ENCODE data around the gene RARG. TPM values are rescaled to one million over a fixed set of nuclear protein-coding genes. Genes with fewer than 3 reads are reported as not detected.

Gene RARG
- total RNA-seq, 2 experiments from 2014 or later = 29.4 to 38.8 TPM

GRCh38 chr12:53196486-53196885 is 35.5 kb downstream of the RARG start:
- H3K9me3 Mint-ChIP-seq (ENCODE audit: low read depth) = no peaks in the 10 kb centered on the region
- no peaks in the 10 kb centered on the region for H3K27me3 Mint-ChIP-seq
- peaks cover 82% of the 10 kb centered on the region for H3K36me3 Mint-ChIP-seq
- peak overlapping the region; percentile 37 for H3K27ac Mint-ChIP-seq
- H3K4me3 Mint-ChIP-seq = no peak overlapping the region
- ATAC-seq (no peak), DNase-seq (no peak)
- H3K4me1 Mint-ChIP-seq = peaks cover 56% of the 10 kb centered on the region
- CTCF ChIA-PET = interaction anchor here (1.4 to 2.4 kb wide), 4 partner anchors 10 to 21 kb away, joined by 3 to 11 read pairs (median 6); partner anchors contain the start of gene ITGB7

DNA sequence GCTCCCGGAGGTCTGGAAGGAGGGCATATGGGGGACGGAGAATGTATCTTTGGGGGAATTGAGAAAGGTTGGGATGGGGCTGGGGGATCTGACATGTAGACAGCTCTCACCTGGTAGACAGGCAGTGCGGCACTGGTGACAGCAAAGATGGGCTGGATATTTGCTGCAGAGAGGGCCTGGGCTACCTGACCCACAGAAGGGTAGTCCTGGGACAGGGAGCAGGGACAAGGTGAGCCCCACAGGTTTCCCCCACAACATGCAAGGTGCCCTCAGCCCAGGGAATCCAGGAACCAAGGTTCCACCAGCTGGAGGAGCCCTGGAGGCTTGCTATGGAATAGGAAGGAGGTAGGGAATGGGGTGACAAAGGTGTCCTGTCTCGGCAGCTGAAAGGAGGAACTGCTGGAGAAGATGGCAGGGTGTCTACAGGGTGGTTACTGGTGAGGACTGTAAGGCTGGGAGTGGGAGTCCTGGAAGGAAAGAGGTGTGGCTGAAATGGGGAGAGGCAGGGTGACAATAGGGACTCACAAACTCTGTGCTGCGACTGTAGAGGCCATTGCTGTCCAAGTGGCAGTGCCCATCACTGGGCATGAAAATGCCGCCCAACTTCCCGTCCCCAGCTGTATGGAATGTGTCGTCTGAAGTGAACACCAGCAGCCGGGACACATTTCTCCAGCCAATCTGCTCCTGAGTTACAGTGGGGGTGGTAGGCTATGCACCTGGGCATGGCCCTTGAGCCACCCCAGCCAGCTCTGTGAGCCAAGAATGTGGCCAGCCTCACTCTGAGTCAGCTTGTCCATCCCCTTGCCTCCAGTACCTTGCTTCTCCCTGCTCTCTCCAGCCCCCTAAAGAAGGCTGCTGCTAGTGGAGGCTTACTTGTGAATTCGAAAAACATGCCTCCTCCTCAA is 36.2 kb downstream of the RARG start:
- H3K4me3 Mint-ChIP-seq = no peak overlapping the region
- H3K4me1 Mint-ChIP-seq = peaks cover 56% of the 10 kb centered on the region
- H3K36me3 Mint-ChIP-seq = peaks cover 84% of the 10 kb centered on the region
- DNase-seq (no peak), ATAC-seq (no peak)
- CTCF ChIA-PET = interaction anchor here (1.0 to 2.4 kb wide), 9 partner anchors 9 to 126 kb away, joined by 3 to 11 read pairs (median 7); partner anchors contain the start of genes AAAS, CSAD, ITGB7 and MYG1
- H3K27ac Mint-ChIP-seq = peak overlapping the region; percentile 34
- H3K9me3 Mint-ChIP-seq (ENCODE audit: low read depth) = no peaks in the 10 kb centered on the region
- no peaks in the 10 kb centered on the region for H3K27me3 Mint-ChIP-seq

- CTCF ChIA-PET = interaction anchor here (0.6 to 2.4 kb wide), 9 partner anchors 8 to 126 kb away, joined by 3 to 11 read pairs (median 7); partner anchors contain the start of genes AAAS, CSAD, MYG1 and PFDN5
- Mint-ChIP-seq H3K27me3 (no peaks in the 10 kb centered on the region), H3K36me3 (peaks cover 83% of the 10 kb centered on the region), H3K27ac (peak overlapping the region; percentile 34), H3K4me3 (no peak overlapping the region), H3K4me1 (peaks cover 53% of the 10 kb centered on the region), H3K9me3 (ENCODE audit: low read depth) (no peaks in the 10 kb centered on the region)
- DNase-seq (no peak), ATAC-seq (no peak)
Observed at GRCh38 chr12:53194973-53195372, 37.0 kb downstream of the RARG start.

GRCh38 chr12:53193985-53194716 is 37.9 kb downstream of the RARG start:
- ATAC-seq = no peak
- Mint-ChIP-seq H3K27me3 (no peaks in the 10 kb centered on the region), H3K4me1 (peaks cover 47% of the 10 kb centered on the region), H3K27ac (peak overlapping the region; percentile 36), H3K4me3 (no peak overlapping the region), H3K36me3 (peaks cover 80% of the 10 kb centered on the region), H3K9me3 (ENCODE audit: low read depth) (no peaks in the 10 kb centered on the region)
- CTCF ChIA-PET = interaction anchor here (0.6 to 2.4 kb wide), 9 partner anchors 7 to 127 kb away, joined by 3 to 11 read pairs (median 7); partner anchors contain the start of genes AAAS, CSAD, MYG1 and PFDN5
- no peak for DNase-seq

GRCh38 chr12:53193040-53193439 is 39.0 kb downstream of the RARG start:
- Mint-ChIP-seq H3K9me3 (ENCODE audit: low read depth) (no peaks in the 10 kb centered on the region), H3K4me3 (no peak overlapping the region), H3K27ac (no peak overlapping the region), H3K27me3 (no peaks in the 10 kb centered on the region), H3K36me3 (peaks cover 75% of the 10 kb centered on the region), H3K4me1 (peaks cover 36% of the 10 kb centered on the region)
- CTCF ChIA-PET = interaction anchor here (7.8 kb wide), 1 partner anchor 11 kb away, joined by 67 read pairs; the partner anchor contains the start of gene ITGB7
- ATAC-seq = no peak
- no peak for DNase-seq

- peaks cover 72% of the 10 kb centered on the region for H3K36me3 Mint-ChIP-seq
- ATAC-seq = no peak
Observed at GRCh38 chr12:53192531-53193021, 39.4 kb downstream of the RARG start.

DNA sequence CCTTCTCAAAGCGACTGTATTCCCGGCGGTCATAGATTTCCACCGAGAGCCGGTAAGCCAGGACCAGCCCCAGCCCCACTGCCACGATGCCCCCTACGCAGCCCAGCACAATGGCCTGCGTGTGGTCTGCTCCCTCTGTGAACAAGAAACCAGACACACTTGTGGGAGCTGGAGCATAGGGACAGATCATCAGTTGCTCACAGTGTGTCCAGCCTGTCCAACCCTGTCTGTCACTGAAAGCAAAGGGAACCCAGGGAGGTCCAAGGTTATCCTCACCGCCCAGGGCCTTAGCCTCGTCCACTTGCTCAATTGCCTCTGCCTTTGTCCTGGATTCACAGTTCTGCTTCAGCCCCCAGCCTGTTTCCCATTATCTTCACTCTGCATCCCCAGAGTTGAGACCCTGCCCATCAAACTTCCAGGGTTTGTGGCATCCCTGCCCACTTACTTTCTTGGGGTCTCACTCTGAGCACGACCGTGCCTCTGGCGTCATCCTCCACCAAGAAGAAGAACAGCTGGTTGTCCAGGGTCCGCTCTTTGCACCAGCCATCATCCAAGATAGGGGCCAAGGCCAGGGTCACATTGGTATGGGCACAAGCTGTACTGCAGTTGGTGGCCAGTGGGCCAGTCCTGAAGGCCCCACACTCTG is 40.0 kb downstream of the RARG start:
- Mint-ChIP-seq H3K27ac (no peak overlapping the region), H3K4me1 (peaks cover 32% of the 10 kb centered on the region), H3K9me3 (ENCODE audit: low read depth) (no peaks in the 10 kb centered on the region), H3K4me3 (no peak overlapping the region), H3K36me3 (peaks cover 72% of the 10 kb centered on the region), H3K27me3 (no peaks in the 10 kb centered on the region)
- no peak for DNase-seq
- no peak for ATAC-seq
- CTCF ChIA-PET = interaction anchor here (6.1 to 7.8 kb wide), 2 partner anchors 12 to 31 kb away, joined by 44 to 67 read pairs; partner anchors contain the start of gene ITGB7

More at GRCh38 chr12:53192531-53193021, 39.4 kb downstream of the RARG start:
- Mint-ChIP-seq H3K4me3 (no peak overlapping the region), H3K4me1 (peaks cover 34% of the 10 kb centered on the region), H3K27ac (no peak overlapping the region), H3K9me3 (ENCODE audit: low read depth) (no peaks in the 10 kb centered on the region), H3K27me3 (no peaks in the 10 kb centered on the region)
- no peak for DNase-seq
- CTCF ChIA-PET = interaction anchor here (7.8 kb wide), 1 partner anchor 11 kb away, joined by 67 read pairs; the partner anchor contains the start of gene ITGB7

GRCh38 chr12:53191096-53191884 is 40.7 kb downstream of the RARG start:
- H3K4me3 Mint-ChIP-seq = no peak overlapping the region
- H3K9me3 Mint-ChIP-seq (ENCODE audit: low read depth) = no peaks in the 10 kb centered on the region
- ATAC-seq = no peak
- no peak for DNase-seq
- H3K4me1 Mint-ChIP-seq = peaks cover 26% of the 10 kb centered on the region
- peaks cover 71% of the 10 kb centered on the region for H3K36me3 Mint-ChIP-seq
- no peaks in the 10 kb centered on the region for H3K27me3 Mint-ChIP-seq
- H3K27ac Mint-ChIP-seq = peak overlapping the region; percentile 20
- CTCF ChIA-PET = interaction anchor here (2.0 to 7.8 kb wide), 3 partner anchors 10 to 31 kb away, joined by 9 to 67 read pairs (median 44); partner anchors contain the start of genes CSAD, ITGB7 and ZNF740

GRCh38 chr12:53190108-53190729 is 41.8 kb downstream of the RARG start:
- H3K27me3 Mint-ChIP-seq = no peaks in the 10 kb centered on the region
- H3K36me3 Mint-ChIP-seq = peaks cover 69% of the 10 kb centered on the region
- H3K9me3 Mint-ChIP-seq (ENCODE audit: low read depth) = no peaks in the 10 kb centered on the region
- no peak overlapping the region for H3K4me3 Mint-ChIP-seq
- peak; percentile 59 for DNase-seq
- peaks cover 21% of the 10 kb centered on the region for H3K4me1 Mint-ChIP-seq
- peak; percentile 79 for ATAC-seq
- CTCF ChIA-PET = interaction anchor here (0.7 to 7.8 kb wide), 10 partner anchors 9 to 136 kb away, joined by 3 to 67 read pairs (median 4); partner anchors contain the start of genes AAAS, CSAD, ITGB7 and SPRYD3
- no peak overlapping the region for H3K27ac Mint-ChIP-seq

- CTCF ChIA-PET = interaction anchor here (0.9 to 7.8 kb wide), 11 partner anchors 8 to 134 kb away, joined by 3 to 67 read pairs (median 4); partner anchors contain the start of genes AAAS, ITGB7, PFDN5 and SOAT2
- H3K27ac Mint-ChIP-seq = no peak overlapping the region
- no peaks in the 10 kb centered on the region for H3K27me3 Mint-ChIP-seq
- peaks cover 61% of the 10 kb centered on the region for H3K36me3 Mint-ChIP-seq
- DNase-seq (no peak), ATAC-seq (no peak)
- no peaks in the 10 kb centered on the region for H3K9me3 Mint-ChIP-seq (ENCODE audit: low read depth)
- H3K4me3 Mint-ChIP-seq = no peak overlapping the region
- H3K4me1 Mint-ChIP-seq = peaks cover 39% of the 10 kb centered on the region
Observed at GRCh38 chr12:53187145-53187899, 44.7 kb downstream of the RARG start.

DNA sequence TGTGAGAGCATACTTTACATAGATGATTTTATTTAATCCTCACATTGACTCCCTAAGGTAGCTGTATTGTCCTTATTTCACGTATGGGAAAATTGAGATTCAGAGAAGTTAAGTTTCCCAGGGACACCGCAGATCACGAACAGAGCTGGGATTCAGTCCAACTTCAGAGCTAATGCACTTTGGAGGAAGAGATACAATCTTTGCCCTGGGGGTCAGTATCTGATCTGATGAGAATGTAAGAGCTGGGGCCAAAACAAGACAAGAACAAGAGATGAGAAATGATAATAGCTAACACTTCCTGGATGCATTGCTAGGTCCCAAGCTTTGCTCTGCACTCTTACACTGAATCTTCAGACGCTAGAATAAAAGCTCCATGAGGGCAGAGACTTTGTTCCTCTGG is 45.3 kb downstream of the RARG start:
- peaks cover 40% of the 10 kb centered on the region for H3K4me1 Mint-ChIP-seq
- peak overlapping the region; percentile 38 for H3K27ac Mint-ChIP-seq
- no peak overlapping the region for H3K4me3 Mint-ChIP-seq
- no peak for DNase-seq
- CTCF ChIA-PET = interaction anchor here (0.9 to 7.8 kb wide), 9 partner anchors 9 to 135 kb away, joined by 3 to 67 read pairs (median 4); partner anchors contain the start of genes AAAS, ITGB7, PFDN5 and SOAT2
- ATAC-seq = no peak
- H3K9me3 Mint-ChIP-seq (ENCODE audit: low read depth) = no peaks in the 10 kb centered on the region
- peaks cover 61% of the 10 kb centered on the region for H3K36me3 Mint-ChIP-seq
- H3K27me3 Mint-ChIP-seq = no peaks in the 10 kb centered on the region
